Spleen (tissue), 7 donors: Measurements from ENCODE around the gene SLC27A3.

Experiments used
- POLR2A ChIP-seq, 3 donors: fragments of 450-650 bp; IDR thresholded peaks; one replicate each; pipeline ENCODE4 v1.5.1; 2017; ENCODE audit warnings: antibody characterized with exemption in 3 of 3, mild to moderate bottlenecking in 1 of 3
- POLR2AphosphoS5 ChIP-seq, 3 donors: sonication (generic); formaldehyde crosslinking; IDR thresholded peaks; one replicate each; pipeline ENCODE4 v1.5.1; 2017; ENCODE audit warnings: antibody characterized with exemption in 3 of 3
- TF ChIP-seq, protein P1 (sequence below), 11 experiments: fragments of 200-600 bp in 7 of 11; fragments of 450-650 bp in 4 of 11; sonication (generic) in 4 of 11; IDR thresholded peaks in 8 of 11; conservative IDR thresholded peaks in 3 of 11; 1 replicate in 7 of 11; 2 replicates in 4 of 11; pipeline versions ENCODE4 v1.4.0 to v1.8.0; 2016 to 2021; ENCODE audit warnings: antibody characterized with exemption in 11 of 11, inconsistent platforms in 4 of 11, mild to moderate bottlenecking in 1 of 11
- donor health status: DM: no; HTN: no; CAD: no; lungs with moderate emphysema.
- donor health status: DM: no; HTN: no; CAD: no.
- donor health status: DM: no; HTN: no; CAD: no.

GRCh38 chr1:153748903-153749302 is 26.3 kb upstream of the SLC27A3 start:
- no peak for TF ChIP-seq POLR2A (IDR thresholded peaks at IDR 0.05)
- TF ChIP-seq, protein P1, sequence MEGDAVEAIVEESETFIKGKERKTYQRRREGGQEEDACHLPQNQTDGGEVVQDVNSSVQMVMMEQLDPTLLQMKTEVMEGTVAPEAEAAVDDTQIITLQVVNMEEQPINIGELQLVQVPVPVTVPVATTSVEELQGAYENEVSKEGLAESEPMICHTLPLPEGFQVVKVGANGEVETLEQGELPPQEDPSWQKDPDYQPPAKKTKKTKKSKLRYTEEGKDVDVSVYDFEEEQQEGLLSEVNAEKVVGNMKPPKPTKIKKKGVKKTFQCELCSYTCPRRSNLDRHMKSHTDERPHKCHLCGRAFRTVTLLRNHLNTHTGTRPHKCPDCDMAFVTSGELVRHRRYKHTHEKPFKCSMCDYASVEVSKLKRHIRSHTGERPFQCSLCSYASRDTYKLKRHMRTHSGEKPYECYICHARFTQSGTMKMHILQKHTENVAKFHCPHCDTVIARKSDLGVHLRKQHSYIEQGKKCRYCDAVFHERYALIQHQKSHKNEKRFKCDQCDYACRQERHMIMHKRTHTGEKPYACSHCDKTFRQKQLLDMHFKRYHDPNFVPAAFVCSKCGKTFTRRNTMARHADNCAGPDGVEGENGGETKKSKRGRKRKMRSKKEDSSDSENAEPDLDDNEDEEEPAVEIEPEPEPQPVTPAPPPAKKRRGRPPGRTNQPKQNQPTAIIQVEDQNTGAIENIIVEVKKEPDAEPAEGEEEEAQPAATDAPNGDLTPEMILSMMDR (IDR thresholded peaks at IDR 0.05 in 8 of 11, conservative IDR thresholded peaks at IDR 0.05 in 3 of 11), result no peak
- TF ChIP-seq POLR2AphosphoS5 (IDR thresholded peaks at IDR 0.05), result no peak
